ENCODE data around the gene MAN1C1. TPM values are rescaled to one million over a fixed set of nuclear protein-coding genes. Genes with fewer than 3 reads are reported as not detected.

MAN1C1 gene
- total RNA-seq, 1 experiment from 2014 or later: 3.3 TPM

DNA sequence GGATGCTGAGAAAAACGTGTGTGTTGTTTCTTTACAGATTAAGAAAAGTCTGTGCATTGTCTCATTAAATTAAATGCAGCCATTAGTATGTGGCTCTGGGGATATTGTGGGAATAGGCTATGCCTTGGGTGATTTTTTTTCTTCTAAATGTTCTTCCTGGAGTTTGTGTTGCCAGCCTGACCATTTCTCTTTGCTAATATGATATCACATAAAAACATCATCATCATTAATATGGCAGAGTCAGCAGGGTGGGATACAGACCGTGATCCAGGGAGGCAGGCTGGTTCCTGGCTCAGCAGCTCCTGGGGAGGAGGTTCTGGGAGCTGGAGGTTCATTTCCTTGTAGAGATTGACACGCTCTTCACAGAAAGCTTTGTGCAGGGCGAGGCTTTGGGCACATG is 122.8 kb downstream of the MAN1C1 start:
- DNase-seq (ENCODE audit: low read depth): no peak

DNA sequence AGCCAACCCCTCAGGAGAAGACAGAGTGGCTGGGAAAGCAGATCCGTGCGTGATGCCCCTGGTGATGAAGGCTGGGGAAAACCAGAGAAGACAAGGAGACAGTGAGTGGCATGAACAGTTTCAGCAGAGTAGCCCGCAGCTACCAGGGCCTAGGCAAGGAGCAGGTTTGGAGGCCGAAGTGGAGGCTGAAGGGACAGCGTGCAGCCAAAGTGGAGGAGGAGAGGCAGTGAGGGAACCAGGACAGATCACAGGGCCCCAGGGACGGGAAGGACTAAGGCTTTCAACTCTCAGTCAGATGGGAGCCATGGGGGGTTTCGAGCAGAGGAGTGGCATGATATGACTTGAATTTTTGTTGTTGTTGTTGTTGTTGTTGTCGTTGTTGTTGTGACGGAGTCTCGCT is 123.5 kb downstream of the MAN1C1 start:
- no peak for DNase-seq (ENCODE audit: low read depth)

DNA sequence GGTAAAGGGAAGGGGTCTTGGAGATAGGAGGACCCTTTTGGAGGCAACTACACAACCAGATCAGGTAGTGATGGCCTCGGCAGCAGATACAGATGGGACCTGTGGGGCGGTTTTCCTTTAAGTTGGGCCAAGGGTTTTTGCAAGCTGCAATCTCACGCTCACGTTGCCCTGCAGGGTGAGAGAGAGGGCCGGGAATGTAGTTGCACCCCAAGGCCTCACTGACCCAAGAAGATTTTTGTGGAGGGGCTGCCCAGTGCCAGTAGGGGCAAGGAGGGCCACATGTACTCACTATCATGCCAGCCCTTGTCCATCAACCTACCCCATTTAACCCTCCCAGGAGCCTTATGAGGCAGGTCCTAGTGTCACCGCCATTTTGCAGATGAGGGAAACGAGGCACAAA is 125.7 kb downstream of the MAN1C1 start:
- no peak for DNase-seq (ENCODE audit: low read depth)

DNA sequence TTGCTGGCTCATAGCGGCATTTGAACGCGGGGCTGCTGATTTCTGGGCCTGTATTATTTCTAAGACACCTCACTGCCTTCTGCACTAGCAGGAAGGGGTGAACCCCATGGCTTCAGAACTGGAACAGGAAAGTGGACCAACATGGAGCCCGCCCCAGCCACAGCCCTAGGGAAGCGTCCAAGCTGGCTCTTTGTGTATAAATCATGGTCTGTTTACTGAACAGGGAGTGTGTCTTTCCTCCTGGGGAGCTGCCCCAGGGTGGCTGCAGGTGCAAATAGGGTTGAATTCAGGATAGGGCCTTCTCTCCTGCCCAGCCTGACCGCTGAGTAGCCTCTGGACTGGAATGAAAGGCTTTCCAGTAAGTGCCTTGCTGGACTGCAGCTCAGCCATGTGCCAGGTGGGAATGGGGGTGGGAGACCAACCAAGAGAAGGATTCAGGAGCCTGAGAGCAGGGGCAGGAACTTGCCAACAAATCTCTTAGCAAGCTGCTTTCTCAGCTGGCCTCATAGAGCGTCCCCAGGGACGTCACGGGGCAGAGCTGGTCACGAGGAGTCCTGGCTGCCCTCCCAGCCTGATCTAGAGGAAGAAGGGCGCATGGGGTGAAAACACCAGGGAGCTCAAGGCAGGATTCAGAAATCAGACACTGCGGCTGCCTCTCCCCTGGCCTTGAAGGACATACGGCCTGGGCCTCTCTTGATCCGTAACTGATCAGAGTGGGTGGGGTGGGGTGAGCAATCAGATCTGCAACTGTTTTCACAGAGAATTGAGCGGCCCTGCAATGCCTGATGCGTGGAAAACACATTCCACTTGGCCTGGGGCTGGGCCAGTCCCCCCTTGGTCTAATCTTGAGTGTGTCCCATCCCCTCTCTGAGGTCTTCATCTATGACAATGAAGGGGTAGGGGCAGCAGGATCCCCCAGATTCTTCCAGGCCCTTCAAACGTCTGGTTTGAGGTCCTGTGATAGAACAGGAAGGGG is 126.9 kb downstream of the MAN1C1 start:
- DNase-seq (ENCODE audit: low read depth): no peak

DNA sequence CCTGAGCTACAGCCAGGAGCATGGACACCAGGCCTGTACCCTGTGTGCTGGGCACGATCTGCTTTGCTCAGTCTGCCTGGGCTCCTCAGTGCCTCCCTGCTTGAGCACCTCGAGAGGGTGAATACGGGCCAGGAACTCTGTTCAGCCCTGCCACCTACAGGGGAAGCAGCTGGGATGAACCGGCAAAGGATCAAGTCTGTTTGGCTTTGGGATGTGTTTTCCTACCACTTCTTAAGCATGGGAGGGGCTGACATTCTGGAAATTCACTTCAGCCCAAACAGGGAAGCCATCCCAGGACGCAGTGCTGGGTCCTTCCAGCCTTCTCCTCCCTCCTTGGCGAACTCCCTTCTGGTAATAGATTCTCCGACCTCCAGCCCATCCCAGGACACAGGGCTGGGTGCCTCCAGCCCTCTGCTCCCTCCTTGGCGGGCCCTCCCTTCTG is 127.6 kb downstream of the MAN1C1 start:
- peak; percentile 57 for DNase-seq (ENCODE audit: low read depth)

DNA sequence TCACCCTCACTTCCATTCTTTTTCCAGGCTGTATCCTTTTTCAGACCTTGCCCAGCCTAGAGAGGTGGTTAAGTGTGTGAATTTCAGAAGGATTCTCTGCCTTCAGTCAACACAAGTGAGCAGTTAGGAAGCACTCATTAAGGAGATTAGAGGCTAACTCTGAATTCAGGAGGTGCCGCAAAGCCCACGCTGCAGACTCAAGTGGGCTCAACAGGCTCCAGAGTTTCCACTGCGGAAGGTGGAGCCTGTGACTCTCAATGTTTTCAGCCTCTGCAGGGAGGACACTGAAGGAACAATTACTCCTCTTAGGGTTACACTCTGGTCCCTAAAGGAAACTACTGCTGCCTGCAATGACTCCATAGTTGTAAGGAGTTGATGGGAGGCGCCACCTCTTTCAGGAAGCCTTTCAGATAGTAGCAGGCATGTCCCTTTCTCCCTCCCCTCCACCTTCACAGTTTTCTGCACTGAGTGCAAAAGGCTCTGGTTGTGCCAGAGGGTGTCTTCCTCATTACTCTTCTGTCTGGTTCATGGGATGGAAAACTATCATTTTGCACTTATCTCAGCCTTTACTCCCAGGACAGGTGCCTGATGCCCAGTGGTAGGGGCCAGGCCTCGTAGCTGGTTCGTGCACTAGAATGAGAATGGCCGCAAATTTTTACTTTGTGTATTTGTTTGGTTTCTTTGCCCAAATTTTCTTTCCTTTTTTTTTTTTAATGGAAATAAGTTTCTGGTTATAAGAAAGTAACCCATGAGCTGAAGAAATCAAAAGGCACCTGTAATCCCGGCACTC is 128.2 kb downstream of the MAN1C1 start:
- DNase-seq (ENCODE audit: low read depth): no peak

DNA sequence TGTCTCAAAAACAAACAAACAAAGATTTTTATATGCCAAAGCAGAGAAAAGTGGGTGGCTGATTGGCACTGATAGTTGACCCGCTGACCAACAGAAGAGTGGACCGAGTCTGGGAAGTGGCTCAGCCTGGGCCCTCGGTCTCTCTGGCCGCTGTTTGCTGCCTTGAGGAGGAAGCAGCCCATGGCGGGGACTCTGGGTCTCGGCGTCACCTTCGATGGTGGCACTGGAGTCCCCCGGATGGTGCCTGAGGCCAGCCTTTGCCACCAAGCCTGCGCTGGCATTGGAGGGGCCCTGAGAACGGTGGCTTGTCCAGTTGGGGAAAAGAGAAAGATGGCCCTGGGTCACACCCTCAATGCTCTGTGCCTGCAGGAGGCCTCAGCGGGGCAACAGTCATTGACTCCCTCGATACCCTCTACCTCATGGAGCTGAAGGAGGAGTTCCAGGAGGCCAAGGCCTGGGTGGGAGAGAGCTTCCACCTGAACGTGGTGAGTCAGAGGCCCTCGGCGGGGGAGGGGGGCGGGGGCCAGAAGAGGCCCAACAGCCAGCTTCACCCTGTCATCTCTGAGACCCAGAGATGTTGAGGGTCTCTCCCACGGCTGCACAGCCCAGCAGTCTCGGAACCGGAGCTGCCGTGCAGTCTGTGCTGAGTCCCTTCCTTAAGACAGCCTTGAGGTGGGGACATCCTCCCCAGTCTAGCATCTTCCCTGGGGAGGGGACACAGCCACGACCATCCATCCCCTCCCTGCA is 129.9 kb downstream of the MAN1C1 start:
- no peak for DNase-seq (ENCODE audit: low read depth)

DNA sequence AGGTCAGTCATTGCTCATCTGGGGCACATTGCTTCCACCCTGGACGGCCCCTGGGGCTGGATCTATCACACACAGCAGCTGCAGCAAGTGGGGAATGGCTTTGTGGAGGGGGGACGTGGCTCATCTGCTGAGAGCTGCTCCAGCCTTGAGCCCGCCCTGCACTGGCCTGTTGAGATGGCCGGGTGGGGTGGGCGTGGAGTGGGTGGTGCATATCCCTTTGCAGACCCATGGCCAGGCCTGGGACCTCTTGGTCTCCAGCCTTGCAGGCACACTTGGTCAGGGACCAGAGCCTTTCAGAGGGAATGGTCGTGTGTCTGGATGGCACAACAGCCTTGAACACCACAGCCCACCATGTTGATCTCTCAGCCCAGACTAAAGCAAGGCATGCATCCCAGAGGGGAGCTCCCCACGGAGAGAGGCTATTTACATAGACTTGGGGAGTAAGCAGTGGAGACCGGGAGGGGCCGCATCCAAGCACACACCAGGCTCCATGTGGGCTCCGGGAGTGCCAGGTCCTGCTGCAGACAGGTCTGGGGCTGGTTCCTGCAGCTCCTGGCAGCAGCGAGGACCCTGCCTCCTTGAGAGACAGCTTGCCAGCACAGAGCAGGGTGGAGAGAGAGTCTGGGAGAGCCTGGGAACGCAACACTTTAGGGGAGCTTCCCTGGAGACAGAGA is 130.6 kb downstream of the MAN1C1 start:
- no peak for DNase-seq (ENCODE audit: low read depth)

DNA sequence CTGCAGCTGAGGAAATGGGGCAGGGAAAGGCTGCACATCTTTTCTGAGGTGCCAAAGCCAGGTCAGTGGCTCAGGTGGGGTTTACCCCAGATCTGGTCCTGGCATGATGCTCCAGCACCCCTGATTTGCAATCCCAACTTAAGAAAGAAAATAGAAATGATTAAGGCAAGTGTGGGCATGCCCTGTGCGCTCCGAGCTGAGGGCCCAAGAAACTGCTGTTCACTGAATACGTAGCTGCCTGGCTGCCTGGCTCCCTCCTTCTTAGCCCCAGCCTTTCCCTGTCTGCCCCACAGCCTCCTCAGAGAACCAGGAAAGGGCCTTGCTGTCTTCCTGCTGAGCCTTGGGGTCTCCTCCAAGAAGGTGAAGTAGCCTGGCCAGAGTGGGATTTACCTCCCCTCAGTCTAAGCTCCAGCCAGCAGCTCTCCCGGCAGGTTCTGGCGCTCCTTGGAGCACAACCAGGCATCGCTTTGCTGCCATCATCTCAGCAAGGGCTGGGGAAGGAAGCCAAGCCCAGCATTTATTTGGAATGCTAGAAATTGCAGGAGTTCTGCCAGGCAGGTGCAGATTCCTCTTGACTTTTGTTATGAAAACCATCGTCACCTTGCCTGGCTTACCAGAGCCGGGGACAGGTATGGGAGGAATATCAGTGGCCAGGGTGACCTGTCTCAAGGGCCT is 132.1 kb downstream of the MAN1C1 start:
- no peak for DNase-seq (ENCODE audit: low read depth)

DNA sequence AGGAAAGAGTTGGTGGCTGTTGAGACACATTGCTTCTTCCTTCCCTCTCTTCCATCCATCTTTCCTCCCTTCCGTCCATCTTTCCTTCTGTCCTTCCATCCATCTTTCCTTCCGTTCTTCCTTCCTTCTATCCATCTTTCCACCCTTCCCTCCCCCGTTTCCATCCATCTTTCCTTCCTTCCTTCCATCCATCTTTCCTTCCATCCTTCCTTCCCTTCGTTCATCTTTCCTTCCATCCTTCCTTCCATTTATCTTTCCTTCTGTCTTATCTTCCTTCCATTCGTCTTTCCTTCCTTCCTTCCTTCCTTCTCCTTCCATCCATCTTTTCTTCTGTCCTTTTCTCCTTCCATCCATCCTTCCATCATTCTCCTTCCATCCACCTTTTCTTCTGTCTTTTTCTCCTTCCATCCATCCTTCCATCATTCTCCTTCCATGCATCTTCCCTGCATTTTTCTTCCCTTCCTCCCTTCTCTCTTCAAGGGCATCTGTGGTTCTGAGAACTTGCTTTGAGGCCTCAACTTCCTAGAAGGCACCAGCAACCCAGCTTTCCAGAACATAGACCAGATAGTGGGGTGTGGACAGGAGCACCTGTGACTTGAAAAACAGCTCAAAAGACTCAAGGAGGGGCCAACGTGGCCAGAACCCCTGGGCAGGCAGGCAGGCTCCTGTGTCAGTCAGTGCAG is 134.5 kb downstream of the MAN1C1 start:
- DNase-seq (ENCODE audit: low read depth): no peak

DNA sequence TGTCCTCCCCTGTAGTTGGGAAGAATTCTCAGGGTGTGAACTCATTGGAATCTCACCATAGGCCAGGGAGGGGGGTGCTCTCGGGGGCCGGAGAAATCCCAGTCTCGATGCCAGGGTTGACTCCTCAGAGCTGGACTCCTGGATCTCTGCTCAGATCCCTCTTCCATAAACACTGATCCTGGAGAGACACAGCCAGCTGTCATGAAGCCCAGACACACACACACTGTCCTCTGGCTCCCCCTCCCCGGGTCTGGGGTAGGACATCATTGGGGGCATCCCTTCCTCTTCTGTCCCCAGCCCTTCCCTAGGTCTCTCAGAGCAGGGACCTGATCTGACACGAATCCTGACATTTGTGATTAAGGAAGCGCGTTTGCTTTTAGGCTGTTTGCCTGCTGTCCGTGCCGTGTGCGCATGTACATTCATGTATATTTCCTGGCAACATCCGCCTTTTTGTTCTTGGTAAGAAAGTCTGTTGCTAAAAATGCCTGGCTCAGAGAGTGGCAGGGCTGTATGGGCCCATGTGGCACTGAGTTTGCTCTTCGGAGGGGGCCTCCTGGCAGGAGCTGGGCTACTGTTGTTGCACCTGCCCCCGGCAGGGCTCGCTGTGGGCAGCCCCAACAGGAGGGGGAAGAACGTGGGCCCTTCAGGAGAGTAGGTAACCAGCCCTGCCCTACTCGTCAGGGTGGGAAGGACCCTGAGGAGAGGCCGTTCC is 138.0 kb downstream of the MAN1C1 start:
- no peak for DNase-seq (ENCODE audit: low read depth)

DNA sequence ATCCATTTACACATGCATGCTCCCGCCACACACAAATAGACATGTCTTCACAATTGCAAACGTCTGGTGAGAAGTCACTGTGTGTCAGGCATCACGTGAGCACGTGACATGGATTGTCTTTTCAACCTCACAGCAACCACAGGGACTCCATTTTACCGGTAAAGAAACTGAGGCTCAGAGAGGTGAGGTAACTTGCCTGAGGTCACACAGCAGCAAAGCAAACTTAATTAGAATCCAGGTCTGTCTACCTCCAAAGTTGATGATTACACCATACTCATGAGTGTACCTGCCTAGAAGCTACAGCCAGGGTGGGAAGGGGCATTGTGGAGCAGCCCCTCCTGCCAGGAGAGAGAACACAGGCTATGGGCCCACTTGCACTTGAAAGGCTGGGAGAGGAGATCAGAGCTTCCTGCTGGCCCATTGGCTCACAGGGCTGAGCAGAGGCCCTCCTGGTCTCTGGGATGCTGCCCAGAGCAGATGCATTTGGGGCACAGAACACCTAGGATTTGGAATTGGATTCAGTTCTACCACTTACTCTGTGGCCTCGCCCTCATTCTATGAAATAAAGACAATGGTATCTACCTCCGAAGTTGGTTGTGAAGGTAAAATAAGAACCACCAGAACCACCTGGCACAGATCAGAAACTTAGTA is 139.0 kb downstream of the MAN1C1 start:
- no peak for DNase-seq (ENCODE audit: low read depth)

DNA sequence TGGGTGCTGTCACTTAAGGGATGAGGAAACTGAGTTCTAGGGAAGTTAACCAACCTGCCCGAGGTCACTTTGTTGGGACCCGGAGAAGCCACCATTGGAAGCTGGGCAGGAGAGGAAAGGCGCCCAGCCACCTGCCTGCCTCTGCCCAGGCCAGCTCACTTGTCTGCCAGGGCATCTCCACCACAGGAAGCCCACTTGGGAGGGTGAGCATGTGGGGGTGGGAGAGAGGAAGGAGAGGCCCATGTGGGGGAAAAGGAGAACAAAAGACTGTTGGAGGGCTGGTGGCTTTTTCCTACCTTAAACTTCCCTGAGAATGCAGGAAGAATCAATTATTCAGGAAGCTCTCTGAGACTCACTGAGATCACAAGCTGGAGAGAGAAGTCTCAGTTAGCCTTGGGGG is 139.6 kb downstream of the MAN1C1 start:
- no peak for DNase-seq (ENCODE audit: low read depth)

DNA sequence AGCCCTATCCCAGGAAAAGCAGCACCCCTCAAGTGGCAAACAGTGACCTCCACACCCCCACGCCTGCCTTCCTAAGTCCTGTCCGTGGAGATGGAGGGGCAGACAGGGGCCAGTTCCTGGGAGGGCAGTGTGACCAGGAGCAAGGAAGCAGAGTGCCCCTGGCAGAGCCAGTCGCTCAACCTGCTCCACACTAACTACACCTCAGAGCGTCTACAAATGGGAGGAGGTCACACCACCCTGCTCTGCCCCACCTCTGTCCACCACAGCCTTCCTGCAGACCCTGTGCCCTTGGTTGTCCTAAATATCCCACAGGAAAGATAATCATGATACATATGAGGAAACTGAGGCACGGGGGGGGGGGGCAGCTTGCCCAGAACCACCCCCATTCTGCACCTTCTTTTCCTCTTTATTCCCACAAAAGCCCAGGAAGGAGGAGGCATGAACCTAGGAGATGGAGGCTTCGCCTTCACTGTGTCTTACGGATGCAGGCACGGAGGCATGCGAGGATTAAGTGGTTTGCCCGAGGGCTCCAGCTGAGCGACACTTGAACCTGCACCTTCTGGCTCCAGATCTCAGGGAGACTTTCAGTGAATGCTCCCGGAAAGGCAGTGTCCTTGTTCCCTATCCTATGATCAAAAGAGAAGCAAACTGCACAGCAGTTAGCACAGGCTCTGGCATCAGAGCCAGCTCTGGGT is 140.7 kb downstream of the MAN1C1 start:
- no peak for DNase-seq (ENCODE audit: low read depth)

DNA sequence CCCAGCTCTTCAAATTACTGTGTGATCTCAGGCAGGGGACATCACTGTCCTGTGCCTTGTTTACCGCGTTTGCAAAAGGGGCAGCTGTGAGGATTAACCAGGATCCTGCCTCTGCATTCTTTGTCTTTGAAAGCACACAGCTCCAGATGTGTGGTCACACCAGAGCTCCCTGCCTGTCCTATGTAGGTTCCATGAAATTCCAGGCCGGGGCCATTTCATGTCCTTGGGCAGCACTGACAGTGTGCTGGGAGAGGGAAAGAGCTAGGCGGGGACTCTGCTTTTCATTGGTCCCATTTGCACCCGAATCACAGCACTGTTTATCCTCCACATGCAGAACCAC is 141.2 kb downstream of the MAN1C1 start:
- no peak for DNase-seq (ENCODE audit: low read depth)

DNA sequence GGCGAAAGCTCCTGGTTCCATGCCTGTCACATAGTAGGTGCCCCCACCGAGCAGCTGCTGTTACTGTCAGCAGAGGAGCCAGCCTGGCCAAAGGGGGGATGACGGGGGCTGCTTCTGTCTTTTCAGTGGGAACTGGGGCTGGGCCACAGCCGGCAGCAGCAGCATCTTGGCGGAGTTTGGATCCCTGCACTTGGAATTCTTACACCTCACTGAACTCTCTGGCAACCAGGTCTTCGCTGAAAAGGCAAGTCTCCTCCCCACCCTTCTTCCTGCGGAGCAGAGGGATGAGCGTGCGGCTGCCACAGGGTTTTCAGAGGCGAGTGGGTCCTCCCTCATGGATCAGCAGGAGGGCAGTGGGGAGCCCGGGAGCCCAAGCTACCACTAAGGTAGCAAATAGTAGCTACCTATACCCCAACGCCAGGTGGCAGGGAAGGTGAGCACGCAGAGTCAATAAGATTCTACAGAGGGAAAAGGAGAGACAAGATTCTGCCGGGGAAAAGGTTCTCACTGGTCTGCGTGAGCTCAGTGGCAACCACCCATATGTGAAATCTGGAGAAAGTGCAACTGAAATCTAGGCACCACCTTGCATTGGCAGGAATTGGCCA is 142.0 kb downstream of the MAN1C1 start:
- no peak for DNase-seq (ENCODE audit: low read depth)

DNA sequence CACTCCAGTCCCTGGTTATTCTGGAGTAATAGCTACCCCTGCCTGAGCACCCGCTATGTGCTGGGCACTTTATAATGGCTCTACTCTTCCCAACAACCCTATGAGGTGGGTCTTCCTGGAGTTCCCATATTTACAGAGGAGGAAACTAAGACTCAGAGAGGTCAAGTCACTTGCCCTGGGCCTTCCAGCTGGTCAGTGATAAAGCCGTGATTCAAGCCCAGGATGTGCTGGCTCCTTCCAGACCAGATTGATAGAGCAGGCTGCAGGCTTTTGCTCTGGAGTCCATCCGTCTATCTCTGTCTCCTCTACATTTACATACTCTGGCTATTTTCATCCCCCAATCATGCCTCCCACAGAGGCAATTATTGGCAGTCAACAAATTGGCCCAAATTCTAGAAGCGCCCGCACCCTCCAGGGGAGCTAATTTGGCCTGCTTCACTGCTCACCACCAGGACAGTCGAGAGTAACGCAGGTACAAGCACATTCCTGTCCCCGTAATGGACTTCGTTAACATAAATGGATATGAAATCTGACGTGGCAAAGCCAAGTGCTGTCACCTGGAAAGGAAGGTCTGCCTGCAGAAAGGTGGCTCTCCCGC is 143.6 kb downstream of the MAN1C1 start:
- no peak for DNase-seq (ENCODE audit: low read depth)

DNA sequence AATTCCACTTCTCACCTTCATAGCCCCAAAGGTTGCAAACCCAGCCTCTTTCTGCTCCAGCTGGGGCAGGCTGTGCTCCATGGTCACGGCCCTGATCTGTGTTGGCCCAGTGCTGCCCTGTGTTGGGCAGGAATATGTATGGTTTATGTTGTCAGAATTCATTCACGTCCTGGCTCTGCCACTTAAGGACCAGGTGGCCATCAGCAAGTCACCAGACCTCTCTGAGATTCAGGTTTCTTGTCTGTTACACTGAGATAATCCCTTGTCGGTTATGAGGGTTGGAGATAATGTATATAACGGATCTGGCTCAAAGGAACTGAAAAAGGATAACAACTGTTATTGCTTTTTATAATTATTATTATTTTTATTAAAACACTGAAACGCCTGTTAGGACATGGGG is 144.3 kb downstream of the MAN1C1 start:
- no peak for DNase-seq (ENCODE audit: low read depth)
